HG02870 (cell line): Measurements from ENCODE around the gene PCDHGA4.
"Not testable (repeated sequence)": the region's sequence is repeated elsewhere in the genome, so short reads cannot be mapped to it uniquely, and the experiment has no call there.

Experiments
- ATAC-seq: cut with Tn5 transposase; IDR thresholded peaks from one replicate; pipeline ENCODE4 v1.9.1; 2021; ENCODE audit warnings: mild to moderate bottlenecking, moderate library complexity; ENCODE audit not compliant: unreplicated experiment

Gene PCDHGA4

DNA sequence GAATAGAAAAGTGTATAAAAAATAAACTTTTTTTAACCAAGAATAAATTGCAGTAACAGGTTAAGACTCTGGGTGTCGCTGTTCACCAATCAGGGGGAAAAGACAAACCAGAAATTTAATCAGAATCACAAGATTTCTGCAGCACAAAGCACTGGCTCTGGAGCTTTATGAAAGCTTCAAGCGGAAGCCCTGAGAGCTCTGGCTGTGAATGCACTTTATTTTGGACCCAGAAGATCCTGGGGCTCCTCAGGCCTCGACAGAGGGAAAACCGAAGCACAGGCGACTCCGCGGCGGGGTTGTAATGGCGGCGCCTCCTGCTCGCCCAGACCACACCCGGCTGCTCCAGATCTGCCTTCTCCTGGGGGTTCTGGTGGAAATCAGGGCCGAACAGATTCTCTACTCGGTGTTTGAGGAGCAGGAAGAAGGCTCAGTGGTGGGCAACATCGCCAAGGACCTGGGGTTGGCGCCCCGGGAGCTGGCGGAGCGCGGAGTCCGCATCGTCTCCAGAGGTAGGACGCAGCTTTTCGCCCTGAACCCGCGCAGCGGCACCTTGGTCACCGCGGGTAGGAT lies at the start of gene PCDHGA4:
TSS of gene PCDHGA4 (plus strand) at position 122 of the 570 bp plus-strand sequence. CDS start at position 209, 87 bp downstream.
- no peak for ATAC-seq

DNA sequence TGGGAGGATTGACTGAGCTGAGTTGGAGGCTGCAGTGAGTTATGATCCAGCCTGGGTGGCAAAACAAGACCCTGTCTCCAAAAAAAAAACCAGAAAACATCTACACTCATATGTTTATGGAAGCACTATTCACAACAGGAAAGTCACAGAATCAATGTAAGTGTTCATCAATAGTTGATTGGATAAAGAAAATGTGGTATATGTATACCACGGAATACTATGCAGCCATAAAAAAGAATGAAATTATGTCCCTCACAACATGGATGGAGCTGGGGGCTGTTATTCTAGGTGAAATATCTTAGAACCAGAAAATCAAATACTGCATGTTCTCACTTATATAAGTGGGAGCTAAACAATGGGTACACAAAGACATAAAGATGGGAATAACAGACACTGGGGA lies 48.2 kb upstream of the PCDHGA4 start:
- no peak for ATAC-seq

DNA sequence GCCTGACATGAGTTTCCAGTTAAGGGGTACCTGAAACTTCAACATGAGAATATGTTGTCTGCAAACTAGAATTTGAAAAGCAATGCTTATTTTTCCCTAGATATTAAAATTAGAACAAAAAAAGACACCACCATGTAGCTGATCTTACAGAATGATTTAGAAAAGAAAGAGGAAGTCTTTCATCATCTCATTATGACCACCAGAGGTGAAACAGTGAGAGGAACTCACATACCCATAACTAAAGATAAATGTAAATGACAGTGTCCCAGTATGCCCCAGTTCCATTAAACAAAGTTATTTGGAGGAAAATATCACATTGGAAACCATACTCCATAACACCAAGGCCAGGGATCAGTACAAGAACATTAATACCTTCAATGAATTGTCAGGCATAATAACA lies 41.1 kb upstream of the PCDHGA4 start:
- no peak for ATAC-seq

DNA sequence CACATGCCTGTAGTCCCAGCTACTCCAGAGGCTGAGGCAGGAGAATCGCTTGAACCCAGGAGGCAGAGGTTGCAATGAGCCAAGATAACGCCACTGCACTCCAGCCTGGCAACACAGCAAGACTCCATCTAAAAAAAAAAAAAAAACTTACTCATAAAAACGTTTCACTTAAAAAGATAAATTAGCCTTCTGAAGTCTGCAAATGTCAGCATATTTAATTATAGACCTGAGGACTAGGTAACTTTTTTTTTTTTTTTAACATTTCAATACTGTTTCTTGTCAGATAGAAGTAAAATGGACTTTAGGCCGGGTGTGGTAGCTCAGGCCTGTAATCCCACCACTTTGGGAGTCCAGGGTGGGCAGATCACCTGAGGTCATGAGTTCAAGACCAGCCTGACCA lies 37.9 kb upstream of the PCDHGA4 start:
- not testable (repeated sequence) for ATAC-seq

DNA sequence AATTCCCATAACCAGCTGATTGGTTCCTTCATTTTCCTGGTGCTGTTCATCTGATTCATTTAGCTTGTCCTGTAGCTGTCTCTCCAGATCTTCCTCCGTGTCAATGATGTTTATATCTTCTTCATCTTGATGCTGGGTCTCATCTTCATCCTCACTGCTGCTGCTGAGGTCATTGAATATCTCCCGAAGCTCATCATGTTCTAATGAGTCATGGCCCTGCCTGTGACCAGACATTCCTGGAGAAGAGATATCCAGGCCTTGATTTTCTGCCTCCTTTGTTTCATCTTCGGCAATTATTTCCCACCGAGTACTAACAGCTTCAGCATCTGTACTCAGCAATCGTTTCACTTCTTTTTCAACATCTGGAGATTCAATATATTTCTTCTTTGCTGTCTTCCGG lies 35.6 kb upstream of the PCDHGA4 start:
- ATAC-seq = no peak

DNA sequence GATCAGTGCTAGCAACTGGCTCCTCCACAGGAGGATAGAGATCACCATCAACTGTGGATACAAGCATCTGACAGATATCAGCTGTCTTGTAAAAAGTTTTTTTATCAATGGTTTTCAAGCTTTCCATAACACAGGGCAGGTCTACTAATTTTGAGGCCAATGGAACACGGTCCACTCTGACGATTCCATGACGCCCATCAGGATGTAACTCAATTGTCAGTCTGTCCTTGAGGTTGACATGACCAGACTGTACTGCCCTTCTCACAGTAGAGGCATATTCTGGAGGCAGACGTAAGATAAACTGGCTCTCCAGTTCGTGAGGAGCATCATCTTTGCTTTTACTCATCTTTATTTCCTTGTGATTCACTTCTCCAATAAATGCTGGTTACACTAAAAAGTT lies 35.1 kb upstream of the PCDHGA4 start:
- ATAC-seq = no peak

DNA sequence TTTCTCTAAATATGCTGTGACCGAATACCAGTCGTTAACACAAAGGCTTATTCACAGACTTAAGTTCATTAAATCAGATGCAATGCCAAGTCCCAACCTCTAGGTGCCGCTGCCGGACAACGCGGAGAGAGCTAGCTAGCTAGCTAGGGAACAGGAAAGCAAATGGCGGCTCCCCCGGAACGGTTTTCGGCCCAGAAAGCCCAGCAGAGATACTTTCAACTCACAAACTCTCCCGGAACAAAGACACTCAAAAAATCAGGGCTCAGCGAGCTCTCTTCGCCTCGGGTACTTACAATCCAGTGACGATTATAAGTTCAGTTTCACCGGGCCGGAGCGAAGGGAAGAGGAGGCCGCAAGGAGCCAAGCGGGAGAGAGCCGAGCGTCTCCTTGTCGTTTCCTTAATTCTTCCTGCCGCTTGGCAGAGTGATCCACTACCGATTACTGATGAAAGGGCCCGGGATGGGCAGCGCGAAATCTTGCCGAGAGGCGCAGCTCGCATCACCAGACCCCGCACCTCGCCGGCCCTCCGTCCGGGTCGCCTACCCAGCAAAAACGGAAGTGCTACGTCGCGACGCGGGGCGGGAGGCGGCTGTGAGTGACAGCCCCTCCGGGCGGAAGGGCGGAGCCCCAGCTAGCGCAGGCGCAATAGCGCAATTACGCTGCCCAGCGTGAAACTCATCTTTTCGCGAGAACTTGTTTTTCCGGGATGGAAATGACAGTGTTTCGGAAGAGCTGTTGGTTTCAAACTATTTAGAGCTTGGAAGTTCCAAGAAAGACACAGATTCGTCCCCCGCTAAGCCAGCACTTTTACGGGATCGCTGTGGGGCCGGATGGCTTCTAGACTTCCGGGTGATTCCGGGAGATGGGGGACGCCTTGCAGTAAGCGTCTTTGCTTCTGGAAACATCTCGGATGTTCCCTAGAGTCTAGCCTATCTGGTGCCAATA lies 34.3 kb upstream of the PCDHGA4 start, which contains the start of gene TAF7:
TSS of gene TAF7 (minus strand) at position 560 of the 945 bp plus-strand sequence. CDS start 740 bp downstream, outside the sequence.
- peak; percentile 86 for ATAC-seq

DNA sequence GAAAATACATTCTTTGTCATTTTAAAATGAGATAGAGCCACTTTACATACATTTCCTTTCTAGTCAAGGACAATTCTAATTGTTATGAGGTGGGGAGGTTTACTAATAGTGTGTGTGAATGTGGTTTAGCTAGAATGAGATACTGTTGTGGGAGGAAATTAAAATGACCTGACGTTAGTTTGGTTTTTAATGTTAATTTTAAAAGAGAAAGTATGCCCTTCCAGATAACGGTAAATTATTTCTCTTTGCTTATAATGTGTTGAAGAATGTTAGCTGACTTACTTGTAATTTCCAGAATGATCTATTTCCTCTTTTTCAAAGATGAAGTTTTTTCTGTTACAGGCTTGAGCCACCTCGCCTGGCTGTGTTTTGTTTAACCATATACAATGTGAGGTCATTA lies 32.6 kb upstream of the PCDHGA4 start:
- ATAC-seq = no peak

DNA sequence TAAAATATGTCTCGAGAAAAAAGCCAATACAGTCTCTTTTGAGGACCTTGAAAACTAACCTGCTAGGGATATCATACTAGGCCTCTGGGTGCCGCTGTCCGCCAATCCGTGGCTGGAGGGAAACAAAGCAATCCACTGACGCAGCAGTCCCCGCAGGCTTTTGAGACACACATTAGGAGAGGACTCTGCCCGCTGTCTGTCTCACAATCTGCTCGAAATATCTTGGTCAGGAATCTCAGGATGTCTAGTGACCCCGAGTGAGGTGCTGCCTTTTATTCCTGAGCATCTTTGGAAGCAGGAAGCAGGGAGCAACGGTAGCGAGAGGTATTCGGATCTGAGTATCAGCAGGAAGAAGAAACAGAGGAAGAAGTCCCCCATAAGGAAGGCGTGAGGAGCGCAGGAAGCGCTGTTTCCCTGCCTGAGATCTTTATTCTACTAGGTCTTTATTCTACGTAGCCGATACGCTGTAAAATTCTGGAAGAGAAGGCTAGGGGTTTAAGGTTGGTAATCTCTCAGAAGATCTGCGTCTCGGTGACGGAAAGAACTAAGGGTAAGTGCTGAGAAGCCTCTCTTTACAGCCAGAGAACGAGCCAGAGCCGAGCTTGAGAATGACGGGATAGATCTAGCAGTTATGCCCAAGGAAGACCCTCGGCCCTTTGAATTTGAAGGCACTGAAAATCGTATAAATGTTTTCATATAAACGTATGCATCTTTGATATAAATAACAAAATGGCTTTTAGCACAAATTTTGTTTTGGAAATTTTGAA lies 28.6 kb upstream of the PCDHGA4 start:
- ATAC-seq = peak; percentile 72

DNA sequence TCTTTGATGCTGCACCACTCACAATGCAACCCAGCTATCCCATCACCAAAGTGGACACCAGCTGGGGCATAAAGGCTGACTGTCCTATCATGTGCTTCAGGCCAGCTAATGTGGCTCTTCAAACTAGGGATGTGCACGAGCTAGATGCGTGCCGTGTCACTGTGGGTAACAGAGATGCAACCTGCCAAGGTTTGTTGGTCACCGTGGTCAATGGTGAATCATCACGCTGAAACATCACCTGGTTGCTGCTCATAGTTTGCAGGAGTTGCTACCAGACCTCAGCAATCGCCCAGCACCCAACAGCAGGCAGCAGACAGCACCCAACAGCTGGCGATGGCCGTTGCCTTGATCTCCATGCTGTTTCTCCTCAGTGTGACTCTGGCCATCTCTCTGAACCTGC lies 26.6 kb upstream of the PCDHGA4 start:
- ATAC-seq = no peak

DNA sequence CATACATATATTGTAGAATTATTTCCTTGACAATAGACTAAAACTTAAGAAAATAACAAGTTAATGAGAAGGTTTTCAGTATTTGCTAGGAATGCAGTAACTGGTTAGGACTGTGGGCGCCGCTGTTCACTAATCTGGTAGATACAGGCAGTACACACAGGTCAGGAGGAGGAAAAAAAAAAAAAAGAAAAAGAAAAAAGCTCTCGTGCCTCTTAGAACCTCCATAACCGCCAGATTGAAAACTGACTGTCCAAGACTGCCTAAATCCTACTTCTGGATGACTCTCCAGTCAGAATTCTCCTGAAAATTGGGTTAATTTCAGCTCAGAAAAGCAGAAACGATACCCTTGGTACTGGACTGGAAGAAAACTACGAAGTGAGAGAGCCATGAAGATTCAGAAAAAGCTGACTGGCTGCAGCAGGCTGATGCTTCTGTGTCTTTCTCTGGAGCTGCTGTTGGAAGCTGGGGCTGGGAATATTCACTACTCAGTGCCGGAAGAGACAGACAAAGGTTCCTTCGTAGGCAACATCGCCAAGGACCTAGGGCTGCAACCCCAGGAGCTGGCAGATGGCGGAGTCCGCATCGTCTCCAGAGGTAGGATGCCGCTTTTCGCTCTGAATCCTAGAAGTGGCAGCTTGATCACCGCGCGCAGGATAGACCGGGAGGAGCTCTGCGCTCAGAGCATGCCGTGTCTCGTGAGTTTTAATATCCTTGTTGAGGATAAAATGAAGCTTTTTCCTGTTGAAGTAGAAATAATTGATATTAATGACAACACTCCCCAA lies 24.3 kb upstream of the PCDHGA4 start, which contains the start of gene PCDHGA1:
TSS of gene PCDHGA1 (plus strand) at position 216 of the 782 bp plus-strand sequence.
- ATAC-seq = peak; percentile 53

DNA sequence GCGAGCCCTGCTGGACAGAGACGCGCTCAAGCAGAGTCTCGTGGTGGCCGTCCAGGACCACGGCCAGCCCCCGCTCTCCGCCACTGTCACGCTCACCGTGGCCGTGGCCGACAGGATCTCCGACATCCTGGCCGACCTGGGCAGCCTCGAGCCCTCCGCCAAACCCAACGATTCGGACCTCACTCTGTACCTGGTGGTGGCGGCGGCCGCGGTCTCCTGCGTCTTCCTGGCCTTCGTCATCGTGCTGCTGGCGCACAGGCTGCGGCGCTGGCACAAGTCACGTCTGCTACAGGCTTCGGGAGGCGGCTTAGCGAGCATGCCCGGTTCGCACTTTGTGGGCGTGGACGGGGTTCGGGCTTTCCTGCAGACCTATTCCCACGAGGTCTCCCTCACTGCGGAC lies 22.2 kb upstream of the PCDHGA4 start:
- not testable (repeated sequence) for ATAC-seq

DNA sequence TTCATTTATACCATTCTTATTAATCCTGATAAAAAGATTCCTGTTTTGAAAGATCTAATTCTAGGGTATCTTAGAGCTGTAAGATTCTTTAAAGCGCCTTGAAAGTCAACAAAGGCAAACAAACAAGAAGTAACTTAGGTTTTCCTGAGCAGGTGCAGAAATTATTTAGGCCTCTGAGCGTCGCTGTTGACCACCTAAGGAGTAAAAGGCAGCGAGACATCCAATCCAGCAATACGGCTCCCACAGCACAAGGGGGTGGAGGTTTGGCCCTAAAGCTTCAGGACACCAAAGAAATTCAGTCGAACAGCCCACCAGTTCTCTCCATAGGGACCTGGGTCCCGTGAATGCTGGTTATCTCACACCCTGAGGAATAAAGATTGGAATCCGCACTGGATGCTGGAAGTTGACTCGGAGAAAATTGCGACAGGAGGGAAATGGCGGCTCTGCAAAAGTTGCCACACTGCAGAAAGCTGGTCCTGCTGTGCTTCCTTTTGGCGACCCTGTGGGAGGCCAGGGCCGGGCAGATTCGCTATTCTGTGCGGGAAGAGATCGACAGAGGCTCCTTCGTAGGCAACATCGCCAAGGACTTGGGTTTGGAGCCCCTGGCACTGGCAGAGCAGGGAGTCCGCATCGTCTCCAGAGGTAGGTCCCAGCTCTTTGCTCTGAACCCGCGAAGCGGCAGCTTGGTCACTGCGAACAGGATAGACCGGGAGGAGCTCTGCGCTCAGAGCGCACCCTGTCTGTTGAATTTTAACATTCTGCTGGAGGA lies 16.1 kb upstream of the PCDHGA4 start, which contains the start of gene PCDHGA2:
TSS of gene PCDHGA2 (plus strand) at position 223 of the 769 bp plus-strand sequence.
- no peak for ATAC-seq

DNA sequence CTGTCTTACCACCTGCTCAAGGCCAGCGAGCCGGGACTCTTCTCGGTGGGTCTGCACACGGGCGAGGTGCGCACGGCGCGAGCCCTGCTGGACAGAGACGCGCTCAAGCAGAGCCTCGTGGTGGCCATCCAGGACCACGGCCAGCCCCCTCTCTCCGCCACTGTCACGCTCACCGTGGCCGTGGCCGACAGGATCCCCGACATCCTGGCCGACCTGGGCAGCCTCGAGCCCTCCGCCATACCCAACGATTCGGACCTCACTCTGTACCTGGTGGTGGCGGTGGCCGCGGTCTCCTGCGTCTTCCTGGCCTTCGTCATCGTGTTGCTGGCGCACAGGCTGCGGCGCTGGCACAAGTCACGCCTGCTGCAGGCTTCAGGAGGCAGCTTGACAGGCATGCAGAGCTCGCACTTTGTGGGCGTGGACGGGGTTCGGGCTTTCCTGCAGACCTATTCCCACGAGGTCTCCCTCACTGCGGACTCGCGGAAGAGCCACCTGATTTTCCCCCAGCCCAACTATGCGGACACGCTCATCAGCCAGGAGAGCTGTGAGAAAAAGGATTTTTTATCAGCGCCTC lies 14.0 kb upstream of the PCDHGA4 start:
- ATAC-seq = not testable (repeated sequence)

DNA sequence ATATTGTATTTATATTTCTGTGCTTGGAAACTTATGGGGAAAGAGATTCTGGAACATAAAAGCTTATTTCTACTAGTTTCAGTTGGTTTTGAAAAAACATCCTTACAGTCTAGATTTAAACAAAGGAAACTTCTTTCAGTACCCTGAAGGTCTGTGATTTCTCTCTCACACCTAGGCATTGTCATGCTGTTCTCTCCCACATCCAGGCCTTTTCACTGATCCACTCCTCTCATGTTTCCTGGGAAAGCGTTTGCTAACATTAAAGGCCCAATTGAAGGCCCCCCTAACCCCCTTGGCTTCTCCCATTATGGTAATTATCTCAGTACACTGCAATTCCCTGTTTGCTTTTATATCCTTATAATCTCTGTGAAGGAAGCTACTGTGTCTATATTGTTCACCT lies 12.0 kb upstream of the PCDHGA4 start:
- ATAC-seq = no peak

DNA sequence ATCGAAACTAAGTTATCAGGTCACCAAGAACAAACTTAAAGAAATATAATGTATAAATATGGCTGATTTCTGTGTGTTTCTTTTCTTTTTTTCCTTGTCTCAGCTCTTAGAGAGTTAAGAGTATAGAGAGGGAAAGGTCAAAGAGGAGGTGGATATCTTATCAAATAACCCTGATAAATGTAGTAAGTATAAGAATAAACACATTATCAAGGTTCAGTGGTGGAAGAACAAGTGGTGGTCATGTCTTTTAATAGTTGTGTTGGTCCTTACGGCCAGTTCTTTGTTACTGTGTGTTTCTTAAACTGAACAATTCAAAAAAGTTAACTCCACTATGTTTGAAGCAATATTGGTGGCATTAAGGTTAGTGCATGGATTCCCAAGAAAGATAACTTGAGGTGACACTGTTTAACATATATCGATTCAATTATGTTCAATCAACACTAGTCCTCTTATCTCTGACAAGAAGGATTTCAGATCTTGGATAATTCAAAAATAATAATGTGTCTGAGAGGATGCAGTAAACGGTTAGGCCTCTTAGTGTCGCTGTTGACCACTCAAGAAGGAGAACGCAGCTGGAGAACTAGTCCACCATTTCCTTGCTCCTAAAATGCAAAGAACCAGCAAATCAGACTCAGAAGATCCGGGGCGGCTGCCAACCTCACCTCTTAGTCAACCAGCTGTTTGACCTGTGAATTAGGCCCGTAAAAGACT lies 11.4 kb upstream of the PCDHGA4 start, which contains the start of gene PCDHGA3:
TSS of gene PCDHGA3 (plus strand) at position 588 of the 711 bp plus-strand sequence. CDS start 205 bp downstream, outside the sequence.
- ATAC-seq = no peak

DNA sequence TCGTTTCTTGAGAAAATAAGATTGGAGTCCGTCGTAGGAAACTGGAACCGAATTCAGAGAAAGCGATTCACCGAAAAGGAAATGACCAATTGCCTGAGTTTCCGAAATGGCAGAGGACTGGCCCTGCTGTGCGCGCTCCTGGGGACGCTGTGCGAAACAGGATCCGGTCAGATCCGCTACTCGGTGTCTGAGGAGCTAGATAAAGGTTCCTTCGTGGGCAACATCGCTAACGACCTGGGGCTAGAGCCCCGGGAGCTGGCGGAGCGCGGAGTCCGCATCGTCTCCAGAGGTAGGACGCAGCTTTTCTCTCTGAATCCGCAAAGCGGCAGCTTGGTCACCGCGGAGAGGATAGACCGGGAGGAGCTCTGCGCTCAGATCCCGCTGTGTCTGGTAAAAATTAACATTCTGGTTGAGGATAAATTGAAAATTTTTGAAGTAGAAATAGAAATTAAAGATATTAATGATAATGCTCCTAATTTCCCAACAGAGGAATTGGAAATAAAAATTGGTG lies 10.8 kb upstream of the PCDHGA4 start:
- ATAC-seq = no peak

DNA sequence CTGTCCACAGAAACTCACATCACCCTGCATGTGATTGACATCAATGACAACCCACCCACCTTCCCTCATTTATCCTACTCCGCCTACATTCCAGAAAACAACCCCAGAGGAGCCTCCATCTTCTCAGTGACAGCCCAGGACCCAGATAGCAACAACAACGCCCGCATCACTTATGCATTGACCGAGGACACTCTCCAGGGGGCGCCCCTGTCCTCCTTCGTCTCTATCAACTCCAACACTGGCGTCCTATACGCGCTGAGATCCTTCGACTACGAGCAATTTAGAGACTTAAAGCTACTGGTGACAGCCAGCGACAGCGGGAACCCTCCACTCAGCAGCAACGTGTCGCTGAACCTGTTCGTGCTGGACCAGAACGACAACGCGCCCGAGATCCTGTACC lies 9.5 kb upstream of the PCDHGA4 start:
- no peak for ATAC-seq
